GM23338 (cell line): ENCODE results near the gene MEGF9. TPM values are rescaled to one million over a fixed set of nuclear protein-coding genes. Genes with fewer than 3 reads are reported as not detected.

ENCODE experiments used
- ATAC-seq: fragments of 200-7000 bp; cut with Tn5 transposase; 3 replicates; pipeline ENCODE4 v1.9.1; 2020
- DNase-seq: peaks from one replicate; pipeline ENCODE4 v3.0.0-alpha.2; 2015; ENCODE audit warnings: low spot score
- H2AFZ ChIP-seq: fragments of 200-600 bp; sonication (generic); 2 replicates; pipeline ENCODE4 v1.8.0; 2016; ENCODE audit warnings: antibody characterized with exemption, mild to moderate bottlenecking, moderate library complexity
- H3F3A ChIP-seq: fragments of 200-600 bp; sonication (generic); replicated peaks from 2 replicates; pipeline ENCODE4 v1.8.0; 2017; ENCODE audit warnings: antibody characterized with exemption, mixed run types, low read depth
- H3K27ac ChIP-seq: fragments of 200-600 bp; sonication (generic); 2 replicates; pipeline ENCODE4 v1.6.1; 2016; ENCODE audit warnings: low read depth
- H3K27me3 ChIP-seq: fragments of 200-600 bp; sonication (generic); 2 replicates; pipeline ENCODE4 v1.8.0; 2016; ENCODE audit warnings: mild to moderate bottlenecking, mixed run types, moderate library complexity; ENCODE audit not compliant: insufficient read depth
- H3K36me3 ChIP-seq: fragments of 200-600 bp; sonication (generic); 2 replicates; pipeline ENCODE4 v1.8.0; 2016; ENCODE audit warnings: mild to moderate bottlenecking; ENCODE audit not compliant: insufficient read depth
- H3K4me1 ChIP-seq: fragments of 200-600 bp; sonication (generic); 2 replicates; pipeline ENCODE4 v1.8.0; 2016; ENCODE audit warnings: mild to moderate bottlenecking, moderate library complexity; ENCODE audit not compliant: insufficient read depth
- H3K4me2 ChIP-seq: fragments of 200-600 bp; sonication (generic); 2 replicates; pipeline ENCODE4 v1.7.1; 2017; ENCODE audit warnings: mixed run types
- H3K4me3 ChIP-seq: fragments of 200-600 bp; sonication (generic); 2 replicates; pipeline ENCODE4 v1.6.1; 2016; ENCODE audit warnings: mixed run types
- H3K79me2 ChIP-seq: fragments of 200-600 bp; sonication (generic); replicated peaks from 2 replicates; pipeline ENCODE4 v1.8.0; 2017; ENCODE audit warnings: mild to moderate bottlenecking; ENCODE audit not compliant: insufficient read depth
- H3K9me2 ChIP-seq: fragments of 200-600 bp; sonication (generic); 2 replicates; pipeline ENCODE4 v1.8.0; 2017; ENCODE audit not compliant: insufficient read depth
- H4K20me1 ChIP-seq: fragments of 200-600 bp; sonication (generic); replicated peaks from 2 replicates; pipeline ENCODE4 v1.8.0; 2017; ENCODE audit warnings: mild to moderate bottlenecking; ENCODE audit not compliant: insufficient read depth
- H3K27ac Mint-ChIP-seq: 2 replicates; pipeline ENCODE4 v1.8.0; 2020; ENCODE audit warnings: inconsistent platforms, mild to moderate bottlenecking, moderate library complexity, mixed read lengths
- H3K27me3 Mint-ChIP-seq: 3 replicates; pipeline ENCODE4 v1.8.0; 2022; ENCODE audit warnings: low read depth, mild to moderate bottlenecking, moderate library complexity, mixed read lengths, inconsistent platforms; ENCODE audit not compliant: insufficient read depth, poor library complexity
- H3K36me3 Mint-ChIP-seq: 3 replicates; pipeline ENCODE4 v1.8.0; 2021; ENCODE audit warnings: low read depth, mild to moderate bottlenecking, inconsistent platforms, moderate library complexity, mixed read lengths
- H3K4me1 Mint-ChIP-seq: 3 replicates; pipeline ENCODE4 v1.8.0; 2020; ENCODE audit warnings: mild to moderate bottlenecking, inconsistent platforms, mixed read lengths
- H3K4me3 Mint-ChIP-seq: 3 replicates; pipeline ENCODE4 v1.8.0; 2021; ENCODE audit warnings: moderate library complexity, mild to moderate bottlenecking, inconsistent platforms, mixed read lengths
- H3K9me3 Mint-ChIP-seq: 3 replicates; pipeline ENCODE4 v1.8.0; 2020; ENCODE audit warnings: moderate library complexity, mild to moderate bottlenecking, inconsistent platforms, mixed read lengths
- NANOG ChIP-seq: IDR thresholded peaks from 2 replicates; pipeline ENCODE4 v1.6.1; 2016; ENCODE audit warnings: antibody characterized with exemption, borderline replicate concordance
- POLR2AphosphoS5 ChIP-seq: IDR thresholded peaks from 2 replicates; pipeline ENCODE4 v1.6.1; 2016; ENCODE audit warnings: antibody characterized with exemption, low read depth
- STAT1 ChIP-seq: IDR thresholded peaks from one replicate; pipeline ENCODE4 v1.6.1; 2016; ENCODE audit warnings: antibody characterized with exemption; ENCODE audit not compliant: unreplicated experiment
- ZNF114 ChIP-seq: fragments of 250-450 bp; sonication (Bioruptor Pico); IDR thresholded peaks from 2 replicates; pipeline ENCODE4 v1.5.0; 2020; ENCODE audit warnings: mild to moderate bottlenecking, moderate library complexity
- ZNF331 ChIP-seq: fragments of 250-450 bp; sonication (Bioruptor Pico); IDR thresholded peaks from 2 replicates; pipeline ENCODE4 v1.5.0; 2020; ENCODE audit warnings: low read depth, mild to moderate bottlenecking, moderate library complexity
- ZNF462 ChIP-seq: fragments of 250-450 bp; sonication (Bioruptor Pico); IDR thresholded peaks from 2 replicates; pipeline ENCODE4 v1.5.0; 2020; ENCODE audit warnings: mild to moderate bottlenecking, moderate library complexity
- polyA plus RNA-seq: library from polyadenylated mRNA; unstranded; fragments of >200 nt; fragmentation: Nextera tagmentation; extraction: Ambion mirVana; gene quantifications from 2 replicates; pipeline ENCODE4 v1.2.1, GENCODE V29; 2016
- total RNA-seq: library from RNA; depleted of rRNA; stranded (reverse); fragments of >200 nt; shearing (Covaris generic); gene quantifications from 2 replicates; pipeline ENCODE4 v1.2.3, GENCODE V29; 2014
- TF ChIP-seq, protein P1 (sequence below): IDR thresholded peaks from one replicate; pipeline ENCODE4 v1.6.1; 2018; ENCODE audit warnings: antibody characterized with exemption; ENCODE audit not compliant: unreplicated experiment
- TF ChIP-seq, protein P2 (sequence below), 2 experiments: fragments of 200-600 bp in 1 of 2; sonication (generic) in 1 of 2; conservative IDR thresholded peaks; 2 replicates each; pipeline versions ENCODE4 v1.5.1 to v1.6.1; 2016 to 2017; ENCODE audit warnings: antibody characterized with exemption in 2 of 2, low read depth in 2 of 2, mild to moderate bottlenecking in 2 of 2, moderate library complexity in 1 of 2
- TF ChIP-seq, protein P3 (sequence below): IDR thresholded peaks from 2 replicates; pipeline ENCODE4 v1.6.1; 2016; ENCODE audit warnings: antibody characterized with exemption

The MEGF9 gene
- total and polyA plus RNA-seq, 2 experiments from 2014 or later, result 0.87 to 1.6 TPM

DNA sequence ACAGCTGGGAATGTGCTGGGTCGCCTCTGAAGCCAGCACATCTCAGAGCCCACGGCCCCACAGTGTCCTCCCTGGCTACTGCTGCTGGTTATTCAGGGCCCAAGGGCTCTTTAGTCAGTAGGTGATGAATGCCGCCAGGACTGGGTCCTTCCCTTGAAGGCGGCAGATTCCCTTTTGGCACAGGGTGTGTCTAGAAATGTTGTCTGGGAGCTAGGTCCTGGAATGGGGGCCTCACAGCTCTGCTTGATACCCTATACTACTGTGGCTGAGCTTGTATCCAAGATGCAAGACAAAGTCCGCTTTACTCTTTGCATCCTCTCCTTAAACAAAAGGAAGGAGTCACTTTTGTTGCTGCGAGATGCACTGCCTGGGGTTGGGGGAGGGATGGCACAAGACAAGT is 33.1 kb downstream of the MEGF9 start:
- ATAC-seq, result peak; percentile 35; the same call in 1 of the 3 replicates
- H3K4me1 Mint-ChIP-seq, result no peaks in the 10 kb centered on the region

GRCh38 chr9:120680579-120680978 is 33.7 kb downstream of the MEGF9 start:
- no peaks in the 10 kb centered on the region for H3F3A ChIP-seq
- Mint-ChIP-seq H3K36me3 (no peaks in the 10 kb centered on the region), H3K27ac (no peak overlapping the region), H3K27me3 (no peaks in the 10 kb centered on the region), H3K4me1 (no peaks in the 10 kb centered on the region), H3K4me3 (no peak overlapping the region), H3K9me3 (no peaks in the 10 kb centered on the region)
- peaks cover 5% of the 10 kb centered on the region; the same call in 1 of the 2 replicates for H4K20me1 ChIP-seq
- H3K79me2 ChIP-seq, result no peaks in the 10 kb centered on the region
- no peaks in the 10 kb centered on the region for H3K9me2 ChIP-seq
- no peak for ATAC-seq
- no peak overlapping the region for H3K4me3 ChIP-seq
- no peak for DNase-seq
- no peak overlapping the region for H3K4me2 ChIP-seq
- H2AFZ ChIP-seq, result no peak overlapping the region
- H3K36me3 ChIP-seq, result no peaks in the 10 kb centered on the region
- H3K4me1 ChIP-seq, result no peaks in the 10 kb centered on the region
- no peak overlapping the region for H3K27ac ChIP-seq
- H3K27me3 ChIP-seq, result peaks cover 17% of the 10 kb centered on the region; the same call in 1 of the 2 replicates
- TF ChIP-seq, protein P1, sequence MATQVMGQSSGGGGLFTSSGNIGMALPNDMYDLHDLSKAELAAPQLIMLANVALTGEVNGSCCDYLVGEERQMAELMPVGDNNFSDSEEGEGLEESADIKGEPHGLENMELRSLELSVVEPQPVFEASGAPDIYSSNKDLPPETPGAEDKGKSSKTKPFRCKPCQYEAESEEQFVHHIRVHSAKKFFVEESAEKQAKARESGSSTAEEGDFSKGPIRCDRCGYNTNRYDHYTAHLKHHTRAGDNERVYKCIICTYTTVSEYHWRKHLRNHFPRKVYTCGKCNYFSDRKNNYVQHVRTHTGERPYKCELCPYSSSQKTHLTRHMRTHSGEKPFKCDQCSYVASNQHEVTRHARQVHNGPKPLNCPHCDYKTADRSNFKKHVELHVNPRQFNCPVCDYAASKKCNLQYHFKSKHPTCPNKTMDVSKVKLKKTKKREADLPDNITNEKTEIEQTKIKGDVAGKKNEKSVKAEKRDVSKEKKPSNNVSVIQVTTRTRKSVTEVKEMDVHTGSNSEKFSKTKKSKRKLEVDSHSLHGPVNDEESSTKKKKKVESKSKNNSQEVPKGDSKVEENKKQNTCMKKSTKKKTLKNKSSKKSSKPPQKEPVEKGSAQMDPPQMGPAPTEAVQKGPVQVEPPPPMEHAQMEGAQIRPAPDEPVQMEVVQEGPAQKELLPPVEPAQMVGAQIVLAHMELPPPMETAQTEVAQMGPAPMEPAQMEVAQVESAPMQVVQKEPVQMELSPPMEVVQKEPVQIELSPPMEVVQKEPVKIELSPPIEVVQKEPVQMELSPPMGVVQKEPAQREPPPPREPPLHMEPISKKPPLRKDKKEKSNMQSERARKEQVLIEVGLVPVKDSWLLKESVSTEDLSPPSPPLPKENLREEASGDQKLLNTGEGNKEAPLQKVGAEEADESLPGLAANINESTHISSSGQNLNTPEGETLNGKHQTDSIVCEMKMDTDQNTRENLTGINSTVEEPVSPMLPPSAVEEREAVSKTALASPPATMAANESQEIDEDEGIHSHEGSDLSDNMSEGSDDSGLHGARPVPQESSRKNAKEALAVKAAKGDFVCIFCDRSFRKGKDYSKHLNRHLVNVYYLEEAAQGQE, result no peak
- no peak for TF ChIP-seq ZNF114
- TF ChIP-seq STAT1, result no peak
- TF ChIP-seq, protein P2, sequence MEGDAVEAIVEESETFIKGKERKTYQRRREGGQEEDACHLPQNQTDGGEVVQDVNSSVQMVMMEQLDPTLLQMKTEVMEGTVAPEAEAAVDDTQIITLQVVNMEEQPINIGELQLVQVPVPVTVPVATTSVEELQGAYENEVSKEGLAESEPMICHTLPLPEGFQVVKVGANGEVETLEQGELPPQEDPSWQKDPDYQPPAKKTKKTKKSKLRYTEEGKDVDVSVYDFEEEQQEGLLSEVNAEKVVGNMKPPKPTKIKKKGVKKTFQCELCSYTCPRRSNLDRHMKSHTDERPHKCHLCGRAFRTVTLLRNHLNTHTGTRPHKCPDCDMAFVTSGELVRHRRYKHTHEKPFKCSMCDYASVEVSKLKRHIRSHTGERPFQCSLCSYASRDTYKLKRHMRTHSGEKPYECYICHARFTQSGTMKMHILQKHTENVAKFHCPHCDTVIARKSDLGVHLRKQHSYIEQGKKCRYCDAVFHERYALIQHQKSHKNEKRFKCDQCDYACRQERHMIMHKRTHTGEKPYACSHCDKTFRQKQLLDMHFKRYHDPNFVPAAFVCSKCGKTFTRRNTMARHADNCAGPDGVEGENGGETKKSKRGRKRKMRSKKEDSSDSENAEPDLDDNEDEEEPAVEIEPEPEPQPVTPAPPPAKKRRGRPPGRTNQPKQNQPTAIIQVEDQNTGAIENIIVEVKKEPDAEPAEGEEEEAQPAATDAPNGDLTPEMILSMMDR (conservative IDR thresholded peaks at IDR 0.05; ENCODE audit: low read depth in 2 of 2), result no peak
- TF ChIP-seq ZNF462 (CRISPR knock-in tag), result no peak
- TF ChIP-seq POLR2AphosphoS5, result no peak
- TF ChIP-seq ZNF331 (CRISPR knock-in tag), result no peak

More for the DNA sequence above, 33.1 kb downstream of the MEGF9 start:
- Histone ChIP-seq H3K4me2 (no peak overlapping the region), H3K27me3 (peaks cover 21% of the 10 kb centered on the region; the same call in 1 of the 2 replicates), H3K4me1 (no peaks in the 10 kb centered on the region), H3K27ac (no peak overlapping the region), H3K4me3 (no peak overlapping the region), H4K20me1 (peaks cover 5% of the 10 kb centered on the region; the same call in 1 of the 2 replicates), H3K9me2 (no peaks in the 10 kb centered on the region), H2AFZ (no peak overlapping the region), H3K79me2 (no peaks in the 10 kb centered on the region), H3F3A (no peaks in the 10 kb centered on the region), H3K36me3 (no peaks in the 10 kb centered on the region)
- no peaks in the 10 kb centered on the region for H3K9me3 Mint-ChIP-seq
- no peak for TF ChIP-seq NANOG
- no peak for TF ChIP-seq POLR2AphosphoS5
- no peak for TF ChIP-seq ZNF114
- TF ChIP-seq ZNF331 (CRISPR knock-in tag), result no peak
- TF ChIP-seq, protein P3, sequence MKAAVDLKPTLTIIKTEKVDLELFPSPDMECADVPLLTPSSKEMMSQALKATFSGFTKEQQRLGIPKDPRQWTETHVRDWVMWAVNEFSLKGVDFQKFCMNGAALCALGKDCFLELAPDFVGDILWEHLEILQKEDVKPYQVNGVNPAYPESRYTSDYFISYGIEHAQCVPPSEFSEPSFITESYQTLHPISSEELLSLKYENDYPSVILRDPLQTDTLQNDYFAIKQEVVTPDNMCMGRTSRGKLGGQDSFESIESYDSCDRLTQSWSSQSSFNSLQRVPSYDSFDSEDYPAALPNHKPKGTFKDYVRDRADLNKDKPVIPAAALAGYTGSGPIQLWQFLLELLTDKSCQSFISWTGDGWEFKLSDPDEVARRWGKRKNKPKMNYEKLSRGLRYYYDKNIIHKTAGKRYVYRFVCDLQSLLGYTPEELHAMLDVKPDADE, result no peak
- no peak overlapping the region for H3K27ac Mint-ChIP-seq
- peaks cover 2% of the 10 kb centered on the region for H3K27me3 Mint-ChIP-seq
- H3K36me3 Mint-ChIP-seq, result no peaks in the 10 kb centered on the region
- H3K4me3 Mint-ChIP-seq, result no peak overlapping the region
- no peak for DNase-seq
